Measurements from ENCODE around the gene CDH1.

- TF ChIP-seq NRF1 (IDR thresholded peaks at IDR 0.05; ENCODE audit: low read depth, low read length) (no peak), CTCF (IDR thresholded peaks at IDR 0.05) (no peak), MEF2A (IDR thresholded peaks at IDR 0.05; ENCODE audit: borderline replicate concordance, low read depth) (no peak), TEAD4 (IDR thresholded peaks at IDR 0.05; ENCODE audit: borderline replicate concordance, insufficient read depth) (no peak), POLR2AphosphoS5 (IDR thresholded peaks at IDR 0.05; ENCODE audit: low read depth, low read length) (no peak)
Observed at GRCh38 chr16:68718590-68718989, 18.5 kb upstream of the CDH1 start.

Measured in SK-N-SH (cell line).